NCI-H526 treated with DMSO at 0.1 percent for 48 hours (cell line): Measurements from ENCODE around the gene WDR81.
"Not testable (repeated sequence)": the region's sequence is repeated elsewhere in the genome, so short reads cannot be mapped to it uniquely, and the experiment has no call there.

Source experiments
- DNase-seq: peaks from one replicate; lab custom pipeline; 2025; lab: John Stamatoyannopoulos, UW

WDR81 gene

GRCh38 chr17:1730326-1731193 is 6.1 kb downstream of the WDR81 start:
- no peak for DNase-seq

- no peak for DNase-seq
Observed at GRCh38 chr17:1731194-1731506, 6.6 kb downstream of the WDR81 start.

DNA sequence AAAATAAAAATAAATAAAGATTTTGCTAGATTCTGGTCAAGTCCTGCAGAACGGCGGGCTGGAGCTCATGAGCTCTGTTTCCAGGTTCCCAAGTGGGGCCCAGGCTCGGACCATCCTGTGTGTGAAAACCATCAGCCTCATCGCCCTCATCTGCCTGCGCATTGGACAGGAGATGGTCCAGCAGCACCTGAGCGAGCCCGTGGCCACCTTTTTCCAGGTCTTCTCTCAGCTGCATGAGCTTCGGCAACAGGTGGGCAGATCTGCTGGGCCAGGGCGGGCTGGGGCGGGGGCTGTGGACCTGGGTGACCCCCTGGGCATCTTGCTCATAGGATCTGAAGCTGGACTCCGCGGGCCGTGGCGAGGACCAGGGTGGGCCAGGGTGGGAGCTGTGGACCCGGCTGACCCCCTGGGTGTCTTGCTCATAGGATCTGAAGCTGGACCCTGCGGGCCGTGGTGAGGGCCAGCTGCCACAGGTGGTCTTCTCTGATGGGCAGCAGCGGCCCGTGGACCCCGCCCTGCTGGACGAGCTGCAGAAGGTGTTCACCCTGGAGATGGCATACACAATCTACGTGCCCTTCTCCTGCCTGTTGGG is 7.8 kb downstream of the WDR81 start:
- DNase-seq = no peak

- DNase-seq = no peak
Observed at GRCh38 chr17:1732833-1733321, 8.4 kb downstream of the WDR81 start.

GRCh38 chr17:1733759-1734158 is 9.3 kb downstream of the WDR81 start:
- DNase-seq = no peak

GRCh38 chr17:1735418-1735817 is 10.9 kb downstream of the WDR81 start:
- DNase-seq = no peak

GRCh38 chr17:1735834-1736347 is 11.4 kb downstream of the WDR81 start:
- DNase-seq = no peak

- no peak for DNase-seq
Observed at GRCh38 chr17:1736348-1737281, 12.1 kb downstream of the WDR81 start.

DNA sequence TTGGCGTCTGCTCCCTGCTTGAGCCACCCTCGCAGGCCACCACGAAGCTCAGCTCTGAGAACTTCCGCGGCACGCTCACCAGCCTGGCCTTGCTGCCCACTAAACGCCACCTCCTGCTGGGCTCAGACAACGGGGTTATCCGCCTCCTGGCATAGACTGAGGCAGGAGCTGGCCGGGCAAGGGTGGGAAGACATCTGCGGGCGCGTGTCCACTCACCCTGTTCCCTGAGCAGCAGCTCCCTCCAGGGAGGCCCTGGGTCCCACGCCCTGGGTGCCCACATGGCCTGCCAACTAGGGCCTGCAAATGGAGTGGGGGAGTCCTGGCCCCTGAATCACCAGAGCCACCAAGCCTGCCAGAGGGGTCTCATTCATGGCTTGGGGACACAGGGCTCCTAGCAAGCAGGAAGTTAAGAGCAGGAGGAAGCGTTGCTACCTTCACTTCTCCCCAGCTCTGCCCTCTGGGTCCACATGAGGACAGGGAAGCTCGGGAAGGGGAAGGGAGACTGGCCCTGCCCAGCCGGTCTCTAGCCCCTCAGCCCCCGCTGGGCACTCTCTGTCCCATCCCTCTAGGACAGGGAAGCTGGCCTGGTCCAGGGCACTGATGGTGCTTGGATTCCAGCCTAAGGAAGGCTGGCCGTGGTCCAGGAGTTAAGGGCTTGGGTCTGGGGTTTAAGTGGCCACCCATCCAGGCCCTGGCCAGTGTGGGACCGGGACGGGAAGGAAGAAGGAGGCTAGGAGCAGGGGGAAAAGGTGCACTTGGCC is 13.2 kb downstream of the WDR81 start:
- DNase-seq = no peak

DNA sequence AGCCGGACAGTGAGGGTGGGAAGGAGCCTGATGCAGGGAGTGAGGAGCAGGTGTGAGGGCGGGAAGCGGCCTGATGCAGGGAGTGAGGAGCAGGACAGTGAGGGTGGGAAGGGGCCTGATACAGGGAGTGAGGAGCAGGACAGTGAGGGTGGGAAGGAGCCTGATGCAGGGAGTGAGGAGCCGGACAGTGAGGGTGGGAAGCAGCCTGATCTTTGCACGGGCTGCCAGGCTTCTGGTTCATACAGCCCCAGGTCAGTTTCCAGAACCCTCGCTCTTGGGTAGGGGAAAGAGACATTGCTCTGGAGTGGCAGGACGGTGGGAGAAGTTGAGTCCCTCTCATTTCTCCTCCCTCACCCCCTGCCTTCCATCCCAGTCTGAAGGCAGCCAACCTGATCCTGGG is 17.4 kb downstream of the WDR81 start:
- not testable (repeated sequence) for DNase-seq

DNA sequence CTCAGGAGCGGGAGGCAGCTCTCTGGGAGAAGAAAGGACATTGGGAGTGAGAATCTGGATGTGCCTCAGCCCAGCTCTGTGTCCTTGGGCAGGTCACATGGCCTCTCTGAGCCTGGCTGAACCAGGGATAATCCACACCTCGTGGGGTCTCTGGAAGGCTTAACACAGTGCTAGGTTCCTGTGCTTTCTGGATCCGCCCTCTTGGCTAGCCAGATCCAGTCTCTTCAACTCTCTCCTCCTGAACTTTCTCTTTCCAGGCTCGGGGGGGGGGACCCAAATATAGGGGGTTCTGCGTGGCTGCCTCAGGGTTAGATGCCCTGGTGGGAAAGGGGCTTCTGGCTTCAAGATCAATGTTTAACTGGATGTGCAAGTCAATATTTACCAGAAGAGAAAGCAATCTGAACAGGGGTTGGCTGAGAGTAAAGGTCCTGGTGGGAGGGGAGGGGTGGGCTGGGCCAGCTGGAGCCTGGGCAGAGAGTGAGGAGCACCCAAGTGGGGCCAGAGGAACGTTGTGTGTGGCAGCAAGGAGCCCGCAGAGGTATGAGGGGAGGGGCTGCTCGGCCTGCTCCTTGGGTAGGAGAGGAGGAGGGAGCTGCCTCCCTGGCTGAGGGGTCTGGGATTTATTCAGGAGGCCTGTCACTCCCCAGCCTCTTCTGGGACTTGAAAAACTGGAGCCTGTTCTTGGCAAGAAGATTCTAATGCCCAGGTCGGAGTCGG is 18.0 kb downstream of the WDR81 start, which contains the start of gene SERPINF2:
Gene SERPINF2, plus strand, starts transcription at position 501 of the 717 bp plus-strand sequence. CDS start 2,125 bp downstream, outside the sequence.
- no peak for DNase-seq

- DNase-seq = no peak
Observed at GRCh38 chr17:1743088-1743439, 18.6 kb downstream of the WDR81 start.

GRCh38 chr17:1744551-1745512 is 20.3 kb downstream of the WDR81 start:
- DNase-seq = no peak

DNA sequence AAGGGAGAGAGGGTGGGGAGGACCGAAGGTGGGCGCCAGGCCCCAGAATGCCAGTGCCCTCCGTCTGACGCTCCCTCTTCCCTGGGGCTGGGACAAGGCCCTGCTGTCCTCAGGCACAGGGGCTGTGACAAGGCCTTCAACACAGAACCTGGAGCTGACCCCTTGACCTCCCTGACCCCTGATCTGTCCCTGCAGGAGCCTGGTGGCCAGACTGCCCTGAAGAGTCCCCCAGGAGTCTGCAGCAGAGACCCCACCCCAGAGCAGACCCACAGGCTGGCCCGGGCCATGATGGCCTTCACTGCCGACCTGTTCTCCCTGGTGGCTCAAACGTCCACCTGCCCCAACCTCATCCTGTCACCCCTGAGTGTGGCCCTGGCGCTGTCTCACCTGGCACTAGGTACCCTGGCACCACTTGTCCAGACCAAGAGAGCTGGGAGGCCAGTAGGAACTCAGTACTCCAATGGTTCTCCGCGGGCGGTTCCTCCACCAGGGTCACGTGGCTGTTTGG is 21.1 kb downstream of the WDR81 start:
- DNase-seq = no peak

- no peak for DNase-seq
Observed at GRCh38 chr17:1746975-1747543, 22.6 kb downstream of the WDR81 start.

- no peak for DNase-seq
Observed at GRCh38 chr17:1750628-1751027, 26.1 kb downstream of the WDR81 start.

- DNase-seq = no peak
Observed at GRCh38 chr17:1752425-1753262, 28.1 kb downstream of the WDR81 start.
